B cell (primary cell): ENCODE results near the gene HAS3. TPM values are rescaled to one million over a fixed set of nuclear protein-coding genes. Genes with fewer than 3 reads are reported as not detected.

Experiments
- ATAC-seq: fragments of 200-7000 bp; cut with Tn5 transposase; one replicate; pipeline ENCODE4 v1.10.0; 2021; ENCODE audit warnings: low read depth, mild to moderate bottlenecking, moderate number of reproducible peaks, moderate library complexity
- CTCF ChIA-PET: fragments of 350-600 bp; sonication (Branson Sonifier 250); formaldehyde crosslinking; loops from one replicate; lab custom pipeline; 2021; ENCODE audit warnings: antibody characterized with exemption, inconsistent platforms; lab: Charles Lee
- POLR2A ChIA-PET: fragments of 350-600 bp; sonication (Branson Sonifier 250); formaldehyde crosslinking; loops from one replicate; lab custom pipeline; 2021; ENCODE audit warnings: antibody characterized with exemption; lab: Charles Lee
- DNase-seq: peaks from one replicate; pipeline ENCODE4 v3.0.0; 2013
- H2AFZ ChIP-seq: 2 replicates; pipeline ENCODE4 v1.6.1; 2012; ENCODE audit warnings: mild to moderate bottlenecking, low read depth, low read length; ENCODE audit not compliant: insufficient read depth, poor library complexity, severe bottlenecking
- H3K27ac ChIP-seq, 2 donors: 1 replicate in 1 of 2; 2 replicates in 1 of 2; pipeline ENCODE4 v1.5.1; 2012 to 2013; ENCODE audit warnings: low read length in 2 of 2, mild to moderate bottlenecking in 2 of 2, moderate library complexity in 1 of 2
- H3K27me3 ChIP-seq, 4 experiments: fragments of 200-600 bp in 1 of 4; sonication (generic) in 1 of 4; replicated peaks in 1 of 4; 1 replicate in 2 of 4; 2 replicates in 2 of 4; pipeline versions ENCODE4 v1.6.1 to v1.7.0; 2013 to 2016; ENCODE audit warnings: low read length in 3 of 4, mild to moderate bottlenecking in 2 of 4, mixed read lengths in 1 of 4, moderate library complexity in 1 of 4; ENCODE audit not compliant: insufficient read depth in 4 of 4, control insufficient read depth in 3 of 4; ENCODE audit errors: control extremely low read depth in 1 of 4
- H3K36me3 ChIP-seq, 2 experiments: replicated peaks in 1 of 2; 1 replicate in 1 of 2; 2 replicates in 1 of 2; pipeline versions ENCODE4 v1.6.1 to v1.7.1; 2013; ENCODE audit warnings: low read length in 1 of 2; ENCODE audit not compliant: insufficient read depth in 2 of 2, control insufficient read depth in 1 of 2; ENCODE audit errors: control extremely low read depth in 1 of 2, extremely low read depth in 1 of 2
- H3K4me1 ChIP-seq, 2 donors: fragments of 200-600 bp in 1 of 2; sonication (generic) in 1 of 2; 1 replicate in 1 of 2; 2 replicates in 1 of 2; pipeline versions ENCODE4 v1.5.1 to v1.6.1; 2013 to 2017; ENCODE audit warnings: low read length in 2 of 2; ENCODE audit not compliant: control insufficient read depth in 2 of 2, insufficient read depth in 2 of 2
- H3K4me2 ChIP-seq: replicated peaks from 2 replicates; pipeline ENCODE3; 2012; ENCODE audit warnings: mild to moderate bottlenecking, low read depth, low read length; ENCODE audit not compliant: poor library complexity, severe bottlenecking
- H3K4me3 ChIP-seq, 5 experiments: fragments of 200-600 bp in 1 of 5; sonication (generic) in 1 of 5; 1 replicate in 3 of 5; 2 replicates in 2 of 5; pipeline versions ENCODE4 v1.5.1 to v1.7.0; 2011 to 2016; ENCODE audit warnings: low read length in 4 of 5, mild to moderate bottlenecking in 4 of 5, low read depth in 2 of 5, control low read depth in 1 of 5, moderate library complexity in 1 of 5; ENCODE audit not compliant: insufficient read depth in 1 of 5; ENCODE audit errors: control extremely low read depth in 1 of 5, extremely low read depth in 1 of 5
- H3K79me2 ChIP-seq: fragments of 200-600 bp; sonication (generic); one replicate; pipeline ENCODE4 v1.6.0; 2016; ENCODE audit warnings: low read length; ENCODE audit not compliant: control insufficient read depth, insufficient read depth
- H3K9ac ChIP-seq: fragments of 200-600 bp; sonication (generic); 2 replicates; pipeline ENCODE4 v1.6.1; 2017; ENCODE audit warnings: mild to moderate bottlenecking, low read length, moderate library complexity
- H3K9me3 ChIP-seq, 3 donors: one replicate each; pipeline versions ENCODE4 v1.6.1 to v1.7.1; 2013; ENCODE audit warnings: low read length in 2 of 3; ENCODE audit not compliant: control insufficient read depth in 2 of 3, insufficient read depth in 1 of 3; ENCODE audit errors: control extremely low read depth in 1 of 3
- H4K20me1 ChIP-seq: 2 replicates; pipeline ENCODE4 v1.6.0; 2012; ENCODE audit warnings: mild to moderate bottlenecking, low read length; ENCODE audit not compliant: insufficient read depth, control insufficient read depth, poor library complexity, severe bottlenecking
- H3K27ac Mint-ChIP-seq: one replicate; pipeline ENCODE4 v1.8.0; 2021; ENCODE audit warnings: mixed read lengths
- H3K27me3 Mint-ChIP-seq: one replicate; pipeline ENCODE4 v1.8.0; 2021; ENCODE audit warnings: mixed read lengths
- H3K4me1 Mint-ChIP-seq: one replicate; pipeline ENCODE4 v1.8.0; 2021; ENCODE audit warnings: mixed read lengths
- H3K4me3 Mint-ChIP-seq: one replicate; pipeline ENCODE4 v1.8.0; 2021; ENCODE audit warnings: mixed read lengths
- H3K9me3 Mint-ChIP-seq: one replicate; pipeline ENCODE4 v1.8.0; 2022; ENCODE audit warnings: mixed read lengths; ENCODE audit not compliant: insufficient read depth
- CTCF ChIP-seq: fragments of 200-600 bp; IDR thresholded peaks from one replicate; pipeline ENCODE4 v1.8.0; 2022; ENCODE audit warnings: antibody characterized with exemption, mild to moderate bottlenecking
- EZH2 ChIP-seq: IDR thresholded peaks from 2 replicates; pipeline ENCODE4 v1.6.1; 2012; ENCODE audit warnings: borderline replicate concordance, low read depth, mild to moderate bottlenecking, moderate library complexity, low read length; ENCODE audit not compliant: insufficient read depth, poor library complexity, severe bottlenecking
- WGBS: methylation state at CpG from one replicate; pipeline ENCODE4 v1.1.5; 2013; ENCODE audit warnings: missing lambda C conversion rate; ENCODE audit not compliant: insufficient coverage; 5-methylcytosine and 5-hydroxymethylcytosine counted together
- intact Hi-C: fragments of 100-400 bp; cut with micrococcal nuclease; formaldehyde crosslinking; loops from one replicate; pipeline ENCODE4 v1.10.0; 2022
- polyA plus RNA-seq: library from polyadenylated mRNA; depleted of rRNA; stranded (reverse); fragments of >200 nt; gene quantifications from 2 replicates; pipeline ENCODE4 v1.2.3, GENCODE V29; 2012
- total RNA-seq, 2 donors: library from RNA; stranded (reverse); fragments of 120-200 nt in 1 of 2; gene quantifications; 1 replicate in 1 of 2; 2 replicates in 1 of 2; pipeline versions ENCODE4 v1.2.3 to v1.2.4, GENCODE V29; 2013 to 2022

Gene HAS3
- total and polyA plus RNA-seq, 2 donors (not counting 1 experiment from before 2014, with no cell fraction given): 1.4 to 2.6 TPM

- no peaks in the 10 kb centered on the region for H3K4me1 ChIP-seq
- H3K9ac ChIP-seq: no peak overlapping the region
- ChIA-PET CTCF (no interaction called here), POLR2A (no interaction called here)
- H3K4me3 ChIP-seq: no peak overlapping the region
- H3K27me3 ChIP-seq: no peaks in the 10 kb centered on the region
- ATAC-seq (no peak), DNase-seq (no peak)
- no peaks in the 10 kb centered on the region for H3K9me3 ChIP-seq
- no peak overlapping the region for H2AFZ ChIP-seq
- no peaks in the 10 kb centered on the region for H3K79me2 ChIP-seq
- H3K36me3 ChIP-seq: peaks cover 0 to 13% of the 10 kb centered on the region in 2 experiments
- no peak for TF ChIP-seq CTCF
- TF ChIP-seq EZH2: no peak
- H3K27ac Mint-ChIP-seq: no peak overlapping the region
- H3K27ac ChIP-seq: no peak overlapping the region
- H4K20me1 ChIP-seq: no peaks in the 10 kb centered on the region
- H3K4me3 Mint-ChIP-seq: no peak overlapping the region
- no peaks in the 10 kb centered on the region for H3K4me1 Mint-ChIP-seq
- intact Hi-C loops: no loop called here
- H3K9me3 Mint-ChIP-seq: no peaks in the 10 kb centered on the region
- no peaks in the 10 kb centered on the region for H3K27me3 Mint-ChIP-seq
- WGBS: no CpG with 5 or more reads among the region's 2 CpGs
- H3K4me2 ChIP-seq: no peak overlapping the region
Observed at GRCh38 chr16:69079697-69080096, 25.8 kb upstream of the HAS3 start.

GRCh38 chr16:69083306-69083941 lies 22.0 kb upstream of the HAS3 start:
- DNase-seq: no peak
- no peak for ATAC-seq
- Mint-ChIP-seq H3K4me1 (no peaks in the 10 kb centered on the region), H3K27me3 (no peaks in the 10 kb centered on the region), H3K27ac (no peak overlapping the region), H3K4me3 (no peak overlapping the region), H3K9me3 (no peaks in the 10 kb centered on the region)
- CTCF ChIA-PET: no interaction called here
- H4K20me1 ChIP-seq: no peaks in the 10 kb centered on the region
- intact Hi-C loops: no loop called here
- peaks cover 2 to 19% of the 10 kb centered on the region in 2 experiments for H3K36me3 ChIP-seq
- TF ChIP-seq EZH2: no peak
- no peak for TF ChIP-seq CTCF
- POLR2A ChIA-PET: interaction anchor here (0.7 kb wide), 1 partner anchor 10 kb away, joined by 7 read pairs; no protein-coding TSS in a partner anchor
- no peaks in the 10 kb centered on the region for H3K4me1 ChIP-seq
- H3K9me3 ChIP-seq: no peaks in the 10 kb centered on the region
- H3K4me3 ChIP-seq: no peak overlapping the region
- H3K27me3 ChIP-seq: no peaks in the 10 kb centered on the region
- no peak overlapping the region for H3K4me2 ChIP-seq
- H2AFZ ChIP-seq: no peak overlapping the region
- no peaks in the 10 kb centered on the region for H3K79me2 ChIP-seq
- no peak overlapping the region for H3K9ac ChIP-seq
- no peak overlapping the region for H3K27ac ChIP-seq
- 95% methylated on average over 12 of the region's 16 CpGs for WGBS
